Caco-2 (cell line): ENCODE data around the gene HSD17B4. TPM values are rescaled to one million over a fixed set of nuclear protein-coding genes. Genes with fewer than 3 reads are reported as not detected.
"Not testable (repeated sequence)": the region's sequence is repeated elsewhere in the genome, so short reads cannot be mapped to it uniquely, and the experiment has no call there.

Experiments
- BruUV-seq: library from RNA; stranded (reverse); fragments of 400-500 nt; replicated peaks from 2 replicates; lab custom pipeline; 2021; lab: Mats Ljungman, UMichigan
- CTCF ChIA-PET: fragments of 300-600 bp; sonication (Branson Sonifier 250); formaldehyde crosslinking; loops from one replicate; lab custom pipeline; 2022; ENCODE audit warnings: antibody characterized with exemption; lab: Charles Lee
- POLR2A ChIA-PET: fragments of 300-600 bp; sonication (Branson Sonifier 250); formaldehyde crosslinking; loops from one replicate; lab custom pipeline; 2022; ENCODE audit warnings: antibody characterized with exemption; lab: Charles Lee
- DNase-seq, 2 experiments: peaks; one replicate each; pipeline versions ENCODE4 v3.0.0 to v3.0.0-alpha.2; 2020 to 2022
- H3K27me3 ChIP-seq: replicated peaks from 2 replicates; pipeline ENCODE4 v1.6.0; 2011; ENCODE audit warnings: low read length; ENCODE audit not compliant: control insufficient read depth, insufficient read depth
- H3K36me3 ChIP-seq: 2 replicates; pipeline ENCODE4 v1.5.1; 2011; ENCODE audit warnings: low read length; ENCODE audit not compliant: control insufficient read depth, insufficient read depth
- H3K4me1 ChIP-seq: fragments of 250-450 bp; sonication (Bioruptor Pico); 2 replicates; pipeline ENCODE4 v1.5.1; 2020; ENCODE audit warnings: mild to moderate bottlenecking
- H3K4me3 ChIP-seq: 2 replicates; pipeline ENCODE4 v1.5.1; 2011; ENCODE audit warnings: low read depth, mild to moderate bottlenecking, control low read depth, low read length
- H3K9me3 ChIP-seq: fragments of 250-450 bp; sonication (Bioruptor Pico); 2 replicates; pipeline ENCODE4 v1.5.1; 2020; ENCODE audit warnings: mild to moderate bottlenecking, moderate library complexity
- H3K27ac Mint-ChIP-seq: one replicate; pipeline ENCODE4 v1.8.0; 2022; ENCODE audit warnings: mixed read lengths; ENCODE audit not compliant: unreplicated experiment
- H3K27me3 Mint-ChIP-seq: one replicate; pipeline ENCODE4 v1.8.0; 2022; ENCODE audit warnings: mixed read lengths; ENCODE audit not compliant: insufficient read depth, unreplicated experiment
- H3K36me3 Mint-ChIP-seq: one replicate; pipeline ENCODE4 v1.8.0; 2022; ENCODE audit warnings: mild to moderate bottlenecking, mixed read lengths; ENCODE audit not compliant: insufficient read depth, unreplicated experiment
- H3K4me1 Mint-ChIP-seq: one replicate; pipeline ENCODE4 v1.8.0; 2022; ENCODE audit warnings: low read depth, mixed read lengths; ENCODE audit not compliant: unreplicated experiment
- H3K4me3 Mint-ChIP-seq: one replicate; pipeline ENCODE4 v1.8.0; 2022; ENCODE audit warnings: mild to moderate bottlenecking, moderate library complexity, mixed read lengths; ENCODE audit not compliant: unreplicated experiment
- H3K9me3 Mint-ChIP-seq: one replicate; pipeline ENCODE4 v1.8.0; 2022; ENCODE audit warnings: mixed read lengths; ENCODE audit not compliant: unreplicated experiment
- CTCF ChIP-seq, 2 experiments: fragments of 200-600 bp in 1 of 2; IDR thresholded peaks; 1 replicate in 1 of 2; 2 replicates in 1 of 2; pipeline versions ENCODE4 v1.5.1 to v1.8.0; 2011 to 2022; ENCODE audit warnings: antibody characterized with exemption in 1 of 2, control low read depth in 1 of 2, inconsistent platforms in 1 of 2, low read depth in 1 of 2, low read length in 1 of 2, mild to moderate bottlenecking in 1 of 2, moderate library complexity in 1 of 2; ENCODE audit not compliant: insufficient read depth in 1 of 2, severe bottlenecking in 1 of 2, unreplicated experiment in 1 of 2
- intact Hi-C: fragments of 100-400 bp; cut with micrococcal nuclease; formaldehyde crosslinking; loops from one replicate; pipeline ENCODE4 v1.10.0; 2022; ENCODE audit not compliant: unreplicated experiment
- total RNA-seq: library from RNA; stranded (reverse); gene quantifications from 2 replicates; pipeline ENCODE4 v1.2.3, GENCODE V29; 2022

HSD17B4 gene
- total RNA-seq, 1 experiment from 2014 or later: 172 TPM

GRCh38 chr5:119483155-119483554, 30.9 kb downstream of the HSD17B4 start:
- Histone ChIP-seq H3K36me3 (peaks cover 3% of the 10 kb centered on the region), H3K27me3 (no peaks in the 10 kb centered on the region), H3K4me3 (no peak overlapping the region), H3K4me1 (peaks cover 5% of the 10 kb centered on the region), H3K9me3 (no peaks in the 10 kb centered on the region)
- intact Hi-C loops: loop anchor here (2.0 kb wide), 1 partner anchor 40 kb away; no protein-coding TSS in a partner anchor
- Mint-ChIP-seq H3K27ac (peak overlapping the region; percentile 68), H3K4me3 (no peak overlapping the region), H3K36me3 (peaks cover 17% of the 10 kb centered on the region), H3K27me3 (no peaks in the 10 kb centered on the region), H3K9me3 (no peaks in the 10 kb centered on the region), H3K4me1 (peaks cover 24% of the 10 kb centered on the region)
- ChIA-PET POLR2A (interaction anchor here (0.6 kb wide), 1 partner anchor 12 kb away, joined by 3 read pairs; no protein-coding TSS in a partner anchor), CTCF (interaction anchor here (0.6 kb wide), 1 partner anchor 59 kb away, joined by 3 read pairs; no protein-coding TSS in a partner anchor)
- TF ChIP-seq CTCF (IDR thresholded peaks at IDR 0.05; ENCODE audit: insufficient read depth in 1 of 2, low read depth in 1 of 2, low read length in 1 of 2, severe bottlenecking in 1 of 2, unreplicated experiment in 1 of 2): no peak
- BruUV-seq: no TSS peak
- DNase-seq: peak in 1 of 2 experiments; percentile 5

DNA sequence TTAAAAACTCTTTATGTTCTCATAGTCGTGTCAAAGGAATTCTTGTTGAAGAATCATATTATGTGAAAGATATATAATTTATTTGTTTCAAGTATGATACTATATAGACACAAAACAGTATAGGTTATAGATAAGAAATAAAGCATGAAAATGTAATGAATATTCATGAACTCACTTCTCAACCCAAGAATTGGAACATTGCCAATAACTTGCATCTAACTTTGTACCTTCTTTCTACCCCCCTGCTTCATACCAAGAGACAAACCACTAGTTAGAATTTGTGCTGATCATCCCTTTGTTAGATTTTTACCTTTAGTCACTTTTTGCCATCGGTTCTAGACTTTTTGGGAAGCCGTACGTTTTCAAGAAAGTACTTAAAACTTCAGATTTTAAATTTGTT, 32.6 kb downstream of the HSD17B4 start:
- no peak overlapping the region for H3K4me3 ChIP-seq
- no peak for TF ChIP-seq CTCF (IDR thresholded peaks at IDR 0.05; ENCODE audit: insufficient read depth in 1 of 2, low read depth in 1 of 2, low read length in 1 of 2, severe bottlenecking in 1 of 2, unreplicated experiment in 1 of 2)
- no peak for DNase-seq
- CTCF ChIA-PET: no interaction called here
- intact Hi-C loops: no loop called here
- peaks cover 3% of the 10 kb centered on the region for H3K36me3 ChIP-seq
- H3K27me3 Mint-ChIP-seq: no peaks in the 10 kb centered on the region
- no peak overlapping the region for H3K27ac Mint-ChIP-seq
- H3K4me3 Mint-ChIP-seq: no peak overlapping the region
- POLR2A ChIA-PET: interaction anchor here (0.6 kb wide), 1 partner anchor 414 kb away, joined by 3 read pairs; the partner anchor contains the start of gene DMXL1
- no peaks in the 10 kb centered on the region for H3K9me3 Mint-ChIP-seq
- peaks cover 24% of the 10 kb centered on the region for H3K4me1 Mint-ChIP-seq
- no peaks in the 10 kb centered on the region for H3K27me3 ChIP-seq
- H3K9me3 ChIP-seq: no peaks in the 10 kb centered on the region
- H3K4me1 ChIP-seq: peaks cover 5% of the 10 kb centered on the region
- BruUV-seq: no TSS peak
- H3K36me3 Mint-ChIP-seq: peaks cover 6% of the 10 kb centered on the region

DNA sequence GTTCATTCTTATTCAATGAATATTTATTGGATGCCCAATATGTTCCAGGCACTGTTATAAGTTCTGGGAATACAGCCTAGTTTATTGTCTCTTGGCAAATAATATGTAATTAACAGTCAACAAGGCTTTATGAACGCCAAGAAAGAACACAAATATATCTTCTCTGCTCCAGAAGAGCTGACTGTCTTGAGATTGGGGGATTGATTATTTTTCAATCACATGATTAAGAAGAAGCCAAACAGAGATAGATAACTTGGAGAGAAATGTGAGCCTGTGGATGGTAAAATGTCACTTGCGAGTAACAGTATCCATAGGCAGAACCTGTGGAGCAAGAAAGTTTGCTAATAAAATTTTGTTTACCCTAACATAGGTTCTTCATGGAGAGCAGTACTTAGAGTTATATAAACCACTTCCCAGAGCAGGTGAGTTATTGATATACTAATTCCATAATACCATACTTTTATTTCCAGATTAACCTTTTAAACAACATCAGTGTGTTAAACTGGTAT, 49.4 kb downstream of the HSD17B4 start:
- no peaks in the 10 kb centered on the region; the same call in 1 of the 2 replicates for H3K9me3 ChIP-seq
- Mint-ChIP-seq H3K27me3 (no peaks in the 10 kb centered on the region), H3K9me3 (no peaks in the 10 kb centered on the region), H3K4me3 (no peak overlapping the region), H3K4me1 (no peaks in the 10 kb centered on the region), H3K36me3 (peaks cover 32% of the 10 kb centered on the region), H3K27ac (no peak overlapping the region)
- BruUV-seq: no TSS peak
- no peak for TF ChIP-seq CTCF (IDR thresholded peaks at IDR 0.05; ENCODE audit: insufficient read depth in 1 of 2, low read depth in 1 of 2, low read length in 1 of 2, severe bottlenecking in 1 of 2, unreplicated experiment in 1 of 2)
- no peaks in the 10 kb centered on the region for H3K27me3 ChIP-seq
- H3K4me1 ChIP-seq: no peaks in the 10 kb centered on the region
- DNase-seq: no peak
- ChIA-PET CTCF (no interaction called here), POLR2A (no interaction called here)
- no peak overlapping the region for H3K4me3 ChIP-seq
- H3K36me3 ChIP-seq: no peaks in the 10 kb centered on the region
- intact Hi-C loops: no loop called here

GRCh38 chr5:119503939-119504338, 51.6 kb downstream of the HSD17B4 start:
- intact Hi-C loops, H3K27ac Mint-ChIP-seq, H3K4me1 ChIP-seq, H3K9me3 ChIP-seq, POLR2A ChIA-PET, BruUV-seq, H3K9me3 Mint-ChIP-seq, H3K4me3 ChIP-seq, DNase-seq, H3K27me3 Mint-ChIP-seq, H3K4me3 Mint-ChIP-seq, CTCF ChIA-PET, H3K36me3 ChIP-seq, H3K4me1 Mint-ChIP-seq, H3K27me3 ChIP-seq: not testable (repeated sequence)
- peaks cover 32% of the 10 kb centered on the region for H3K36me3 Mint-ChIP-seq
